RCC 7860 (cell line): ENCODE results near the gene KLF16.
"Not testable (repeated sequence)": the region's sequence is repeated elsewhere in the genome, so short reads cannot be mapped to it uniquely, and the experiment has no call there.

Source experiments
- DNase-seq: peaks from one replicate; pipeline ENCODE4 v3.0.0-alpha.2; 2015; ENCODE audit warnings: low spot score
- FAIRE-seq: peaks from 2 replicates; lab custom pipeline; 2012; peaks lifted over from hg19 to GRCh38; lab: Jason Lieb, UNC

The KLF16 gene

DNA sequence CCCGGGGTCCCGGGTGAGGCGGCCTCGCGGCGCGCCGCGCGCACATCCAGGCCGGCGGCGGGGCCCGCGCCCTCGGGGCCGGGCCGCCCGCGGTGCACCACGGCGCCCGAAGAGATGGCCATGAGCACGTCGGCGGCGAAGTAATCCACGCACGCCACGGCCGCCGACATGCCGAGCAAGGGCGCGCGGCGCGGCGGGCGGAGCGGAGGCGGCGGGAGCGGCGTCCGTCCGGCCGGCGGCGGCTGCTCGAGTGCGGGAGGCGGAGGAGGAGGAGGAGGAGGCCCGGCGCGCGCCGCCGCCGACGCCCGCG, at the start of gene KLF16:
Gene KLF16 (minus strand): TSS at position 252 of the 310 bp plus-strand sequence. CDS start 82 bp downstream, at position 170.
- DNase-seq, result no peak
- no peak for FAIRE-seq

DNA sequence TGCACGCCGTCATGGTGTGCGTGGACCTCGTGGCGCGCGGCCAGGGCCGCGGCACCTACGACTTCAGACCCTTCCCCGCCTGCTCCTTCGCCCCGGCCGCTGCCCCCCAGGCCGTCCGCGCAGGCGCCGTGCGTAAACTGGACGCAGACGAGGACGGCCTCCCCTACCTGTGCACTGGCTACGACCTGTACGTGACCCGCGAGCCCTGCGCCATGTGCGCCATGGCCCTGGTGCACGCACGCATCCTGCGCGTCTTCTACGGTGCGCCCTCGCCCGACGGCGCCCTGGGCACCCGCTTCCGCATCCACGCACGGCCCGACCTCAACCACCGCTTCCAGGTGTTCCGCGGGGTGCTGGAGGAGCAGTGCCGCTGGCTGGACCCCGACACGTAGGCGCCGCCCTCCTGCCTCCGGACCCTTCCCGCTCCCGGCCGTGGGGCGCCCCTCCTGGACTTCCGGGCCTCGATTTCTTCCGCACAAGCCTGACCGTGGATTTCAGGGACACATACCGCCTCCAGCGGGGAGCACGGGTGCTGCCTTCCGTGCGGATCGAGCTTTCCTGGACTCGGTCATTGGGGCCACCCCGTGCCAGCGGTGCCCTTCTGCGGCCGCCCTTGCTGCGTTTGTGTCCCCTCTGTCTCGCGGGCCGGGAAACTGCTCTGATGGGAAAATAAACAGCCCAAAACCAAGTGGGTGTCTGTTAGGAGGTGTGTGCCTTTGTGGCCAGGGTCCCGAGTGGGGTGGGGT, 49.6 kb upstream of the KLF16 start:
- no peak for FAIRE-seq
- DNase-seq, result no peak

DNA sequence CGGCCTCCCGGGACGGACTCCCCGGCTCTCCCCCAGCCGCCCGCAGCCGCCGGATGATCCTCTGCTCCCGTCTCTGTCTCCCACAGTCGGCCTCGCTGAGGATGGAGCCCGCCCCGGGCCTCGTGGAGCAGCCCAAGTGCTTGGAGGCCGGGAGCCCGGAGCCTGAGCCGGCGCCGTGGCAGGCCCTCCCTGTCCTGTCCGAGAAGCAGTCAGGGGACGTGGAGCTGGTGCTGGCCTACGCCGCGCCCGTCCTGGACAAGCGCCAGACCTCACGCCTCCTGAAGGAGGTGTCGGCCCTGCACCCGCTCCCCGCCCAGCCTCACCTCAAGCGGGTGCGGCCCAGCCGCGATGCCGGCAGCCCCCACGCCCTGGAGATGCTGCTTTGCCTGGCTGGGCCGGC, 48.6 kb upstream of the KLF16 start:
- no peak for FAIRE-seq

GRCh38 chr19:1911098-1911497, 47.7 kb upstream of the KLF16 start:
- DNase-seq (no peak), FAIRE-seq (no peak)

More for the DNA sequence above, 48.6 kb upstream of the KLF16 start:
- DNase-seq, result no peak

DNA sequence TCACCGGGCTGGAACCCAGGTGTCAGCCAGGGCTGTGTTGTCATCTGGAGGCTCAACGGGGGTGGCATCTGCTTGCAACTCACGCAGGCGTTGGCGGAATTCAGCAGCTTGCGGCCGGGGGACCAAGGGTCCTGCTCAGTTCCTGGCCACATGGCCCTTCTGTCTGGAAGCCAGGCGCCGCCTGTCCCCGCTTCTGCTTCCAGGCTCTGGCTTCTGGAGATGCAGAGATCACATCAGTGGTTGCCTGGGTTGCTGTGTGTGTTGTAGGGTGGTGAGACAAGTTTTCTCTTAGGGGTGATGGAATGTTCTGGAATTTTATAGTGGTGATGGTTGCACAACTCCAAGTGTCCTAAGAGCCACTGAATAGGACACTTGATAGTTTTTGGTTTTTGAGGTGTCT, 46.8 kb upstream of the KLF16 start:
- DNase-seq (no peak), FAIRE-seq (no peak)

GRCh38 chr19:1909761-1910080, 46.3 kb upstream of the KLF16 start:
- FAIRE-seq (no peak), DNase-seq (no peak)

- DNase-seq (no peak), FAIRE-seq (no peak)
Observed at GRCh38 chr19:1908364-1908678, 44.9 kb upstream of the KLF16 start.

DNA sequence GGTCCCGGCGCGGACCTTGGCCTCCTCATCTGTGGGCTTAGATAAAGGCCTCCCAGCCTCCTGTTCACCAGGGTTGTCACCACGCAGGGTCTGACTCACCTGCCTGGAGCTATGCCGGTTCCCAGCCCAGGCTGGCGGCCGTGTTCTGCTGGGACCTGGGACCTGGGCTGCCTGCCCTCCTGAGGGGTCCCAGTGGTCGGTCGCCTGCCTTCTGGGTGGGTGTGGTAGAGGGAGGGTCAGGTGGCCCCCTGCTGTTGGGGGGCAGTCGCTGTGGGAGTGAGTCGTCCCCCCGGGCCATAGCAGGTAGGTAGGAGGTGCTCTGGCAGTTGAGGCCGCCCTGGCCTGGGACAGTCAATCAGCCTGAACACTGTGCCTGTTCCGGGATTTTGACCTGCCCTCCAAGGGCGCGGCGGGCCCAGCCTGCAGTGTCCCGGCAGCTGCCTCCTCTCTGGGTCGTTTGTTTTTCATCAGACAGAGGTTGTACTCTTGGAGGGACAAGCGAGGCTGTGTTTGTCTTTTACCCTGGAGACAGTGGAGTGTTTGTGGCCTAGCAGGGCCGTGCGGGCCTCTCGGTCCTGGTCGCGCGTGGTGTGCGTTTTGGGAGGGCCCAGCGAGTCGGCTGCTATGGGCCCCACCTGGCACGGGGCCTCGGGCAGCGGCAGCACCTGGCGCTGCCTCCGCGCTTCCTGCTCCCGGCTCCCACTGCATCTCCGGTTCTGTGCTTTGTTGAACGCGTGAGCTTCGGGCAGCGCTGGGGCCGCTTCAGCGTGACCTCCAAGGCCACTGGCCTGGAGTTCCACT, 44.4 kb upstream of the KLF16 start:
- FAIRE-seq (no peak), DNase-seq (no peak)

DNA sequence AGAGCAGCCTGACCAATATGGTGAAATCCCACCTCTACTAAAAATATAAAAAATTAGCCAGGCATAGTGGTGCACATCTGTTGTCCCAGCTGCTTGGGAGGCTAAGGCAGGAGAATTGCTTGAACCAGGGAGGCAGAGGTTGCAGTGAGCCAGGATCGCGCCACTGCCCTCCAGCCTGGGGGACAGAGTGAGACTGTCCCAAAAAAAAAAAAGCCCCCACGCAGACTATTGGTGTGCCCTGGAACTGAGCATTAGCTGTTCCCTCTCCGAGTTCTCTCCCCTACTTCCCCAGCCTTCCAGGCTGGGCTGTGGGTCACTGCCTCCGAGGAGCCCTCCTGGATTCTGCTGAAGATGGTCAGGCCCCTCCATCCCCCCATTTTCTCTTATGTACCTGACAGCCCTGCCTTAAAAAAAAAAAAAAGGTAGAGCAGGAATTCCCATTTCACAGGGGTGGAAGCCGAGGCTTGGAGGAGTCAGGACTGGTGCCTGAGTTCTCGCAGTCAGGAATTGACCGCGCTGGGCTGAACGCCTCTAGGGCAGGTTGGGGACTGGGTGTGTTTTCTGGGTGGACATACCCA, 43.7 kb upstream of the KLF16 start:
- FAIRE-seq, result no peak

GRCh38 chr19:1905863-1906375, 42.5 kb upstream of the KLF16 start:
- DNase-seq (no peak), FAIRE-seq (no peak)

More for the DNA sequence above, 43.7 kb upstream of the KLF16 start:
- DNase-seq, result no peak

- DNase-seq, result peak; percentile 97
Observed at GRCh38 chr19:1905110-1905862, 41.9 kb upstream of the KLF16 start, which contains the start of the genes ADAT3 and SCAMP4. TSS of gene ADAT3 (plus strand) at chr19:1905399. CDS start at chr19:1912048, 6,649 bp downstream. TSS of gene SCAMP4 (plus strand) at chr19:1905399. CDS start at chr19:1915020, 9,621 bp downstream.

DNA sequence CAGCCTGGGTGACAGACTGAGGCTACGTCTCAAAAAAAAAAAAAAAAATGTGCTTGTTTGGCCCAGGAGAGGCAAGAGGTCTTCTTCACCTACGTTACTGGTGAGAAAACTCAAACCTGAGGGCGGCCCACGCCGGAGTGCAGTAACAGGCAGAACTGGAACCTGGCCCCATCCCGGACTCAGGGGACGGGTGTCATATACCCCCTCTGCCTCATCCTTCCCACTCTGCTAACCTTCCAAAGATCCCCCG, 41.4 kb upstream of the KLF16 start:
- FAIRE-seq (no peak), DNase-seq (no peak)

More at GRCh38 chr19:1905110-1905862, 41.9 kb upstream of the KLF16 start, which contains the start of the genes ADAT3 and SCAMP4:
- FAIRE-seq, result peak; percentile 68

DNA sequence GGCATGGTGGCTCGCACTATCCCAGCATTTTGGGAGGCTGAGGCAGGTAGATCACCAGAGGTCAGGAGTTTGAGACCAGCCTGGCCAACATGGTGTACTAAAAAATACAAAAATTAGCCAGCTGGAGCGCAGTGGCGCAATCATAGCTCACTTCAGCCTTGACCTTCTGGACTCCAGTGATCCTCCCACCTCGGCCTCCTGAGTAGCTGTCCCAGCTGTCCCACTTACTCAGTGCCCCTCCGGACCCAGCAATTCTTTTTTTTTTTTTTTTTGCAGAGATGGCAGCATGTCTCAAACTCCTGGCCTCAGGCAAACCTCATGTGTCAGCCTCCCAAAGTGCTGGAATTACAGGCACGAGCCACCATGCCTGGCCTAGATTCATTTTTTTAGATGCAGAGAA, 39.5 kb upstream of the KLF16 start:
- FAIRE-seq, result no peak
- DNase-seq, result no peak

GRCh38 chr19:1901940-1902404, 38.6 kb upstream of the KLF16 start:
- DNase-seq (no peak), FAIRE-seq (no peak)

DNA sequence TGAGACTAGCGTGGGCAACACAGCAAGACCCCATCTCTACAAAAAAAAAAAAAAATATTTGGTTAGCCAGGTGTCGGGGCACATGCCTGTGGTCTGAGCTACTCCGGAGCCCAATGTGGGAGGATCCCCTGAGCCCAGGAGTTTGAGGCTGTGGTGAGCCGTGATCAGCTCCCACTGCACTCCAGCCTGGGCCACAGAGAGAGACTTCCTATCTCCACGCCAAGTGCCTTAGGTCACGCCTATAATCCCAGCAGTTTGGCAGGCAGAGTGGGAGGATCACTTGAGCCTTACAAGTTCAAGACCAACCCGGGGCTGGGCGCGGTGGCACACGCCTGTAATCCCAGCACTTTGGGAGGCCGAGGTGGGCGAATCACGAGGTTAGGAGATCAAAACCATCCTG, 33.1 kb upstream of the KLF16 start:
- FAIRE-seq (no peak), DNase-seq (no peak)

GRCh38 chr19:1893791-1894190, 30.4 kb upstream of the KLF16 start:
- DNase-seq (no peak), FAIRE-seq (no peak)

- FAIRE-seq (no peak), DNase-seq (no peak)
Observed at GRCh38 chr19:1889907-1890306, 26.5 kb upstream of the KLF16 start.

DNA sequence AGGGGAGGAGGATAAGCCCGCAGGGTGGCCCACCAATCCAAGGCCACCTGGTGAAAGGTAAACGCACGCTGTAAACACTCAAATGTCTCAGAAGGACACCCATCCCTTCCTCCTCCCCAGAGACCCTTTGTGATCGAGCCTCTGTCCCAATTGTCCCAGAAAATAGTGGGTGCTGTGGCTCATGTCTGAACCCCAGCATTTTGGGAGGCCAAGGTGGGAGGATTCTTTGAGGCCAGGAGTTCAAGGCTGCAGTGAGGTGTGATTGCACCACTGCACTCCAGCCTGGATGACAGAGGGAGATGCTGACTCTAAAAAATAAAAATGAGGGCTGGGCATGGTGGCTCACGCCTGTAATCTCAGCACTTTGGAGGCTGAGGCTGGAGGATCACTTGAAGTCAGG, 25.0 kb upstream of the KLF16 start:
- no peak for FAIRE-seq
- no peak for DNase-seq

DNA sequence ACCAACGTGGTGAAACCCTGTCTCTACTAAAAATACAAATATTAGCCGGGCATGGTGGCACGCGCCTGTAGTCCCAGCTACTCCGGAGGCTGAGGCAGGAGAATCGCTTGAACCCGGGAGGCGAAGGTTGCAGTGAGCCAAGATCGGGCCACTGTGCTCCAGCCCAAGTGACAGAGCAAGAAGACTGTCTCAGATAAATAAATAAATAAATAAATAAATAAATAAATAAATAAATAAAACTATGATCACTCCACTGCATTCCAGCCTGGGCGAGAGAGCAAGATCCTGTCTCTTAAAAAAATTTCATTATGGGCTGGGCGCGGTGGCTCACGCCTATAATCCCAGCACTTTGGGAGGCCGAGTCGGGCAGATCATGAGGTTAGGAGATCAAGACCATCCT, 23.0 kb upstream of the KLF16 start:
- FAIRE-seq, DNase-seq: not testable (repeated sequence)

DNA sequence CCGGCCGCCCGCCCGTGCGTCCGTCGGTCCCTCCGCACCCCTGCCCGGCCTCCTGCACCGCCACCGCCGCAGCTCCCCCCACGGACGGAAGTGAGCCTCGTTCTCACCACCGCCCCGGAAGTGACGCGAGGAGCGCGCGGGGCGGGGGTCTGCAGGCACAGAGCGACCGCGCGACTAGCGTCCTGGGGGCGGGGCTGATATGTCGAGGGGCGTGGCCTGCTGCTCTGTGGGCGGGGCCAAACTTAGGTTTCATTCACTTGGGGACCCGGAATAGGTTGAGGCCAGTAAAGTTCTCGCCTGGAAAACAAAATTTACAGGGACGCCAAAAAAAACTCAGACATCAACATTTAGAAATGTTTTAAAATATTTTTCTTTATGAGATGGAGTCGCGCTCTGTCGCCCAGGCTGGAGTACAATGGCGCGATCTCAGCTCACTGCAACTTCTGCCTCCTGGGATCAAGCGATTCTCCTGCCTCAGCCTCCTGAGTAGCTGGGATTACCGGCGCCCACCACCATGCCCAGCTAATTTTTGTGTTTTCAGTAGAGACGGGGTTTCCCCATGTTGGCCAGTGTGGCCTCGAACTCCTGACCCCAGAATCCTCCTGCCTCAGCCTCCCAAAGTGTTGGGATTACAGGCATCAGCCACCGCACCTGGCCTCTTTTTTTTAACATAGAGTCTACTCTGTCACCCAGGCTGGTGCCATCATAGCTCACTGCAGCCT, 22.2 kb upstream of the KLF16 start, which contains the start of gene ABHD17A:
Gene ABHD17A (minus strand): TSS at position 99 of the 722 bp plus-strand sequence. CDS start 3,930 bp downstream, outside the sequence.
- peak; percentile 75 for FAIRE-seq
- peak; percentile 79 for DNase-seq
